KMS-11 (cell line): Measurements from ENCODE around the gene FBXL19.

ENCODE experiments used
- H2AFZ ChIP-seq: fragments of 200-600 bp; sonication (generic); 2 replicates; pipeline ENCODE4 v1.6.1; 2016; ENCODE audit warnings: antibody characterized with exemption, mixed run types, low read depth
- H3K27ac ChIP-seq: fragments of 200-600 bp; sonication (generic); 2 replicates; pipeline ENCODE4 v1.6.1; 2016; ENCODE audit warnings: mild to moderate bottlenecking, mixed run types
- H3K27me3 ChIP-seq: fragments of 200-600 bp; sonication (generic); 2 replicates; pipeline ENCODE4 v1.6.1; 2017; ENCODE audit warnings: mild to moderate bottlenecking, low read depth, mixed run types, moderate library complexity; ENCODE audit not compliant: insufficient read depth
- H3K36me3 ChIP-seq: fragments of 200-600 bp; sonication (generic); 2 replicates; pipeline ENCODE4 v1.6.1; 2017; ENCODE audit warnings: mild to moderate bottlenecking, mixed run types; ENCODE audit not compliant: insufficient read depth
- H3K4me1 ChIP-seq: fragments of 200-600 bp; sonication (generic); 2 replicates; pipeline ENCODE4 v1.6.1; 2016; ENCODE audit warnings: mild to moderate bottlenecking, low read depth, mixed run types; ENCODE audit not compliant: poor library complexity, severe bottlenecking
- H3K4me2 ChIP-seq: fragments of 200-600 bp; sonication (generic); 2 replicates; pipeline ENCODE4 v1.7.0; 2016; ENCODE audit warnings: mild to moderate bottlenecking, mixed run types
- H3K4me3 ChIP-seq: fragments of 200-600 bp; sonication (generic); IDR thresholded peaks from 2 replicates; pipeline ENCODE4 v1.6.1; 2017; ENCODE audit warnings: low read depth, low read length, mixed read lengths; ENCODE audit not compliant: insufficient read depth
- H3K79me2 ChIP-seq: fragments of 200-600 bp; sonication (generic); 2 replicates; pipeline ENCODE4 v1.6.1; 2016; ENCODE audit warnings: low read depth, mixed run types; ENCODE audit not compliant: insufficient read depth
- H3K9ac ChIP-seq: fragments of 200-600 bp; sonication (generic); 2 replicates; pipeline ENCODE4 v1.6.1; 2016; ENCODE audit warnings: mild to moderate bottlenecking, mixed run types
- H4K20me1 ChIP-seq: fragments of 200-600 bp; sonication (generic); 2 replicates; pipeline ENCODE4 v1.6.1; 2016; ENCODE audit warnings: mild to moderate bottlenecking, mixed run types; ENCODE audit not compliant: insufficient read depth
- TF ChIP-seq, protein P1 (sequence below): fragments of 200-600 bp; sonication (generic); conservative IDR thresholded peaks from 2 replicates; pipeline ENCODE4 v1.6.1; 2017; ENCODE audit warnings: low read depth, mild to moderate bottlenecking, antibody characterized with exemption, low read length, moderate library complexity, mixed read lengths

The FBXL19 gene

DNA sequence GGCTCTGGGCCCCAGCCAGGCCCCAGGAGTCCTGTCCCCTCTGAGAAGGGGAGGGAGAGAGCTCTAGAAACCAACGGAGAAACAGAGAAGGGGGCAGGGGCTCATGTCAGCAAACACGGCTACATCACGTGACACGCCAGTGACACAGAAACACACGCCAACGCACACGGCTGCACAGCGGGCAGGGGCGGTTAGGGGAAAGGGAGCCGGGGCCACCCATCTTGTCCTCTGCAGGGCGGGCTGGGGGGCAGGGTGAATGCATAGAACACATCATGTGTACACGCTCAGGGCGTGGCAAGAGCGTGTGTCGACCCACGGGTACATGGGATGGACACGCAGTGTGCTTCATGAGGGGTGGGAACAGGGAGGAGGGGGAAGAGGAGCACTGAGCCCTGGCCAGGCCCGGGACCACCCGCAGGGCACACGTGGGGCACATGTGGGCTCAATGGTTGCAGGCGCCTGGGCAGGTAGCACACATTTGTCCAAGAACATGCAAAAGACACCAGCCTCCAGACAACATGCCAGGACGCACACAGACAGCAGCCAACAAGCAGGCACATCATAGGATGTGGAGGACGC, 66.2 kb downstream of the FBXL19 start:
- H3K27ac ChIP-seq = no peak overlapping the region
- H3K9ac ChIP-seq = no peak overlapping the region
- H2AFZ ChIP-seq = no peak overlapping the region
- H4K20me1 ChIP-seq = no peaks in the 10 kb centered on the region
- H3K4me1 ChIP-seq = no peaks in the 10 kb centered on the region
- H3K27me3 ChIP-seq = no peaks in the 10 kb centered on the region
- no peaks in the 10 kb centered on the region for H3K36me3 ChIP-seq
- no peak overlapping the region for H3K4me2 ChIP-seq
- no peak overlapping the region for H3K4me3 ChIP-seq
- TF ChIP-seq, protein P1, sequence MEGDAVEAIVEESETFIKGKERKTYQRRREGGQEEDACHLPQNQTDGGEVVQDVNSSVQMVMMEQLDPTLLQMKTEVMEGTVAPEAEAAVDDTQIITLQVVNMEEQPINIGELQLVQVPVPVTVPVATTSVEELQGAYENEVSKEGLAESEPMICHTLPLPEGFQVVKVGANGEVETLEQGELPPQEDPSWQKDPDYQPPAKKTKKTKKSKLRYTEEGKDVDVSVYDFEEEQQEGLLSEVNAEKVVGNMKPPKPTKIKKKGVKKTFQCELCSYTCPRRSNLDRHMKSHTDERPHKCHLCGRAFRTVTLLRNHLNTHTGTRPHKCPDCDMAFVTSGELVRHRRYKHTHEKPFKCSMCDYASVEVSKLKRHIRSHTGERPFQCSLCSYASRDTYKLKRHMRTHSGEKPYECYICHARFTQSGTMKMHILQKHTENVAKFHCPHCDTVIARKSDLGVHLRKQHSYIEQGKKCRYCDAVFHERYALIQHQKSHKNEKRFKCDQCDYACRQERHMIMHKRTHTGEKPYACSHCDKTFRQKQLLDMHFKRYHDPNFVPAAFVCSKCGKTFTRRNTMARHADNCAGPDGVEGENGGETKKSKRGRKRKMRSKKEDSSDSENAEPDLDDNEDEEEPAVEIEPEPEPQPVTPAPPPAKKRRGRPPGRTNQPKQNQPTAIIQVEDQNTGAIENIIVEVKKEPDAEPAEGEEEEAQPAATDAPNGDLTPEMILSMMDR = no peak
- H3K79me2 ChIP-seq = no peaks in the 10 kb centered on the region

GRCh38 chr16:30990105-30990504, 66.7 kb downstream of the FBXL19 start:
- H4K20me1 ChIP-seq = no peaks in the 10 kb centered on the region
- no peak overlapping the region for H2AFZ ChIP-seq
- H3K36me3 ChIP-seq = no peaks in the 10 kb centered on the region
- TF ChIP-seq, protein P1 = no peak
- H3K27me3 ChIP-seq = no peaks in the 10 kb centered on the region
- H3K4me3 ChIP-seq = no peak overlapping the region
- no peaks in the 10 kb centered on the region for H3K4me1 ChIP-seq
- no peak overlapping the region for H3K4me2 ChIP-seq
- no peaks in the 10 kb centered on the region for H3K79me2 ChIP-seq
- no peak overlapping the region for H3K27ac ChIP-seq
- no peak overlapping the region for H3K9ac ChIP-seq

DNA sequence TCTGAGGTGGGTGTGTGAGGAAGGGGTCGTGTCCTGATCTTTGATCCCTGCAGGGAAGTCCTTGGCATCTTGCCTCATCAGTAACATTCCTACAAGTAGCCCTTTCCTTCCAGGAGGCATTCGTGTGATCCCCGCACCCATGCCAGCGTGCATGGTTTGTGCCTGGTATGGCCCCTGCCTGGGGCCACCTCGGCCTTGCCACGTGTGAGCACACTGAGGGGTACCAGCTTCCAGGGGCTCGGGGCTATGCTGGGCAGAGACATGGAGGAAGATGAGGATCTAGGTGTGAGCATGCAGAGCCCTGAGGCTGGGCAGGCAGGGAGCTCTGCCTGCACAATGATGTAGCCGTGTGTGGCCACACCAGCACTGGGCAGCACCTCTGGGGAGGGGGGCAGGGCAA, 67.7 kb downstream of the FBXL19 start:
- Histone ChIP-seq H3K36me3 (no peaks in the 10 kb centered on the region), H3K4me2 (no peak overlapping the region), H3K4me3 (no peak overlapping the region), H3K79me2 (no peaks in the 10 kb centered on the region), H3K27me3 (no peaks in the 10 kb centered on the region), H3K9ac (no peak overlapping the region), H2AFZ (no peak overlapping the region), H3K27ac (no peak overlapping the region), H3K4me1 (no peaks in the 10 kb centered on the region), H4K20me1 (no peaks in the 10 kb centered on the region)
- TF ChIP-seq, protein P1 = no peak

DNA sequence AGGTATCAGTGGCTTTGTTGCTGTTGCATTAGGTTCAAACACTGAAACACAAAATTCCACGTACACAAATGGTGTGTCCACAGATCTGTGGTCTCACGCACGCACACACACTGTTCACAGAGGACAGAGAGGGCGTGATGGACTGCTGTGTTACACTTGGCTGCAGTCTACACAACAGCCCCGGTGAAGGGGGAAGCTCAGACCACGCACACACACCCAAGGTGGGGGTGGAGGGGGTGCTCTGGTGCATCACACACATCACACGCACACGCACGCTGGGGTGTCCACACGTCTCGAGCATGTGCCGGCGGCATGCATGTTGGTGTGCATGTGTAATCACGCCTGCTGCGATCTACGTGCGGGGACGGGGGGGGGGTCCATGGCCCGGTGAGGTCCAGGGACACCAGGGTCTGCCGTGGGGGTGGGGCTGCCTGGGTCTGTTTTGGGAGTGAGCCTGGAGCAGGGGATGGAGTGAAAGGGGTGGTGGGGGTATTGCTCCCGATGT, 69.0 kb downstream of the FBXL19 start:
- H4K20me1 ChIP-seq = no peaks in the 10 kb centered on the region
- TF ChIP-seq, protein P1 = no peak
- H3K4me1 ChIP-seq = peaks cover 4% of the 10 kb centered on the region
- no peak overlapping the region for H3K4me3 ChIP-seq
- H3K9ac ChIP-seq = no peak overlapping the region
- no peak overlapping the region for H3K27ac ChIP-seq
- H3K36me3 ChIP-seq = no peaks in the 10 kb centered on the region
- no peak overlapping the region for H2AFZ ChIP-seq
- no peaks in the 10 kb centered on the region for H3K27me3 ChIP-seq
- no peaks in the 10 kb centered on the region for H3K79me2 ChIP-seq
- no peak overlapping the region for H3K4me2 ChIP-seq
